A549 (cell line): ENCODE data around the gene RAPH1.

ENCODE experiments used
- CEBPB ChIP-seq, 2 experiments: fragments of >200 bp in 1 of 2; sonication (Bioruptor Twin) in 1 of 2; formaldehyde crosslinking in 1 of 2; IDR thresholded peaks; 2 replicates each; pipeline ENCODE4 v1.6.1; 2012 to 2016
- HDAC2 ChIP-seq: fragments of 200-600 bp; sonication (generic); IDR thresholded peaks from 2 replicates; pipeline ENCODE4 v1.6.1; 2016
- HOXA7 ChIP-seq: fragments of 250-450 bp; sonication (Bioruptor Pico); IDR thresholded peaks from 2 replicates; pipeline ENCODE4 v1.5.0; 2020; ENCODE audit warnings: mild to moderate bottlenecking, moderate library complexity
- KDM5A ChIP-seq: fragments of 200-600 bp; sonication (generic); IDR thresholded peaks from 2 replicates; pipeline ENCODE4 v1.6.1; 2016; ENCODE audit warnings: antibody characterized with exemption, mild to moderate bottlenecking
- NR3C1 ChIP-seq: fragments of >200 bp; sonication (Bioruptor Twin); formaldehyde crosslinking; IDR thresholded peaks from 3 replicates; pipeline ENCODE4 v1.6.1; 2017
- POLR2A ChIP-seq: IDR thresholded peaks from 2 replicates; pipeline ENCODE4 v1.6.1; 2012; ENCODE audit warnings: mild to moderate bottlenecking, low read length
- RAD21 ChIP-seq, 2 experiments: fragments of >200 bp in 1 of 2; sonication (Bioruptor Twin) in 1 of 2; formaldehyde crosslinking in 1 of 2; IDR thresholded peaks in 1 of 2; conservative IDR thresholded peaks in 1 of 2; 2 replicates in 1 of 2; 3 replicates in 1 of 2; pipeline ENCODE4 v1.6.1; 2012 to 2018; ENCODE audit warnings: inconsistent platforms in 1 of 2
- TF ChIP-seq, protein P1 (sequence below): fragments of >200 bp; sonication (Bioruptor Twin); formaldehyde crosslinking; IDR thresholded peaks from 3 replicates; pipeline ENCODE4 v1.5.1; 2016

DNA sequence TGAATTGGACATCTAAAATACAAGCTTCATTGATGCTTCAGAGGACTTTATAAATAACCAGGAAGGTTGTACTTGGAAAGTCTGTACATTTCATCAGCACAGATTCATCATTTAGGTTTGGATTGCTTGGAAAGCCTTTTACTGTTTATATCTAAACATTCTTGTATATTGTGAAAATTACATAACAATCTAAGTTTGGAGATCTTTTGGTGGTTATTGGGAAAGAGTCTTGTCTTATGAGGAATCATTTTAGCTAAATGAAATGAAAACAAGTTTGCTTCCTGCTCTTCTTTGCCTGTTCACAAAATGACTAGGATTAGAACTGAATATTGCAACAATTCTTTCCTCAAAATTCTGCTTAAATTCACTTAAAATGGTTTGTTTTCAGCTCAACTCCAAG lies 127.6 kb downstream of the RAPH1 start:
- TF ChIP-seq, protein P1, sequence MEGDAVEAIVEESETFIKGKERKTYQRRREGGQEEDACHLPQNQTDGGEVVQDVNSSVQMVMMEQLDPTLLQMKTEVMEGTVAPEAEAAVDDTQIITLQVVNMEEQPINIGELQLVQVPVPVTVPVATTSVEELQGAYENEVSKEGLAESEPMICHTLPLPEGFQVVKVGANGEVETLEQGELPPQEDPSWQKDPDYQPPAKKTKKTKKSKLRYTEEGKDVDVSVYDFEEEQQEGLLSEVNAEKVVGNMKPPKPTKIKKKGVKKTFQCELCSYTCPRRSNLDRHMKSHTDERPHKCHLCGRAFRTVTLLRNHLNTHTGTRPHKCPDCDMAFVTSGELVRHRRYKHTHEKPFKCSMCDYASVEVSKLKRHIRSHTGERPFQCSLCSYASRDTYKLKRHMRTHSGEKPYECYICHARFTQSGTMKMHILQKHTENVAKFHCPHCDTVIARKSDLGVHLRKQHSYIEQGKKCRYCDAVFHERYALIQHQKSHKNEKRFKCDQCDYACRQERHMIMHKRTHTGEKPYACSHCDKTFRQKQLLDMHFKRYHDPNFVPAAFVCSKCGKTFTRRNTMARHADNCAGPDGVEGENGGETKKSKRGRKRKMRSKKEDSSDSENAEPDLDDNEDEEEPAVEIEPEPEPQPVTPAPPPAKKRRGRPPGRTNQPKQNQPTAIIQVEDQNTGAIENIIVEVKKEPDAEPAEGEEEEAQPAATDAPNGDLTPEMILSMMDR = no peak
- TF ChIP-seq HDAC2 (no peak), POLR2A (no peak), RAD21 (conservative IDR thresholded peaks at IDR 0.05 in 1 of 2, IDR thresholded peaks at IDR 0.05 in 1 of 2) (no peak), KDM5A (no peak), NR3C1 (no peak), HOXA7 (CRISPR knock-in tag) (no peak), CEBPB (IDR thresholded peaks at IDR 0.05) (no peak)
